GM12891 (cell line): ENCODE results near the gene TMTC1.

ENCODE experiments used
- POLR2A ChIP-seq: IDR thresholded peaks from 2 replicates; pipeline ENCODE4 v1.6.1; 2011; ENCODE audit warnings: low read depth, low read length, control low read depth
- POLR2AphosphoS5 ChIP-seq: IDR thresholded peaks from 2 replicates; pipeline ENCODE4 v1.6.1; 2011; ENCODE audit warnings: low read depth, low read length, control low read depth
- POU2F2 ChIP-seq: IDR thresholded peaks from 2 replicates; pipeline ENCODE4 v1.6.1; 2011; ENCODE audit warnings: low read depth, mild to moderate bottlenecking, control low read depth, low read length, moderate library complexity
- SPI1 ChIP-seq: IDR thresholded peaks from 2 replicates; pipeline ENCODE4 v1.6.1; 2011; ENCODE audit warnings: low read depth, low read length, control low read depth
- TAF1 ChIP-seq: IDR thresholded peaks from 2 replicates; pipeline ENCODE4 v1.6.1; 2011; ENCODE audit warnings: low read depth, low read length, control low read depth

DNA sequence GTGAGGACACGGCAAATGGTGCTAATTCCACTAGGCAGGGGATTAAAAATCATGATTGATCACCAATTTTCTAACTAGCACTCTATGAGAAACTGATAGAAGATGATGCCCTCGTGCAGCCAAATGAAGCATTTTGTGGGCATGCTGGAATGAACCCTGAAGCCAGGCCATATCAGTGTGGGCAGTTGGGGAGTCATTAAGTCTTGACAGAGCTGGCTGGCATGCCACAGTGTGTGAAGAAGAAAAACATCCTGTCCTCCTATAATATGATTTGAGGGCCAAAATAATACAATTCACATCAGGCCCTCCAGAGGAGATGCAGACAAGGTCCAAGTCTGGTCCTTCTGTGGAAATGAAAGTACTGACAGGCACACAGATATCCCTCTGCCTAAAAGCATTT is 107.1 kb downstream of the TMTC1 start:
- TF ChIP-seq POLR2A, result no peak
- no peak for TF ChIP-seq POLR2AphosphoS5
- no peak for TF ChIP-seq SPI1
- no peak for TF ChIP-seq POU2F2
- no peak for TF ChIP-seq TAF1
